ENCODE results near the gene CNTFR.

The CNTFR gene

DNA sequence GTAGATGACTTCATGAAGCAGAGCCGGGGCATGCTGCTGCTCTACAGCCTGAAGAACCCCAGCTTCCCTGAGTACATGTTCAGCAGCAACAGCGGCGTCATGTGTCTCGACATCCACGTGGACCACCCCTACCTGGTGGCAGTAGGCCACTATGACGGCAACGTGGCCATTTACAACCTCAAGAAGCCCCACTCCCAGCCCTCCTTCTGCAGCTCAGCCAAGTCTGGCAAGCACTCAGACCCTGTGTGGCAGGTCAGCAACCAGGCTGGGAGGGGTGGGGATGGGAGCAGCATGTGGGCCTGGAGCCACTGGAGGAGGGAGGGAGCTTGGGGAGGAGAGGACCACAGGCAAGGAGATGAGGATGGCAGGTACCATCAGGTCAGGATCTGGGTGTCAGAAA is 82.9 kb downstream of the CNTFR start:
- FAIRE-seq, result no peak

- no peak for FAIRE-seq
Measured at GRCh38 chr9:34505370-34506120, 84.0 kb downstream of the CNTFR start.

DNA sequence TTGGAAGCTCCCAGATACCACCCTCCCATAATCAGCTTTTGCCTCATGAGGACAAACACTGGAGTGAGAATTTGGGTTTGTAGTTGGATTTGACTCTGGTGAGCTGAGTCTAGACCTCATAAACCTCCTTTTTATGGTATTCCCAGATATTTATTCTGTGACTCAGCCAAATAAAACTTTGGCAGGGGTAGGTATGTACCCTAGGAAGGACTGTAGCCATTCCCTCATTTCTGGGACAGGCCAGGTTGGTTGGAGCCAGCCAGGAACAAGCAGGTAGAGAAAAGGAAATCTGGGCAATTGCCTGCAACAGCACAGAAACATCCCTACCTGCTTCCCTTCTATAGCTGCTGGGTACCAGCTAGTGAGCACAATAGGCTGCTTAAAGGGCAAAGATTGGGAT is 86.1 kb downstream of the CNTFR start:
- FAIRE-seq, result no peak

DNA sequence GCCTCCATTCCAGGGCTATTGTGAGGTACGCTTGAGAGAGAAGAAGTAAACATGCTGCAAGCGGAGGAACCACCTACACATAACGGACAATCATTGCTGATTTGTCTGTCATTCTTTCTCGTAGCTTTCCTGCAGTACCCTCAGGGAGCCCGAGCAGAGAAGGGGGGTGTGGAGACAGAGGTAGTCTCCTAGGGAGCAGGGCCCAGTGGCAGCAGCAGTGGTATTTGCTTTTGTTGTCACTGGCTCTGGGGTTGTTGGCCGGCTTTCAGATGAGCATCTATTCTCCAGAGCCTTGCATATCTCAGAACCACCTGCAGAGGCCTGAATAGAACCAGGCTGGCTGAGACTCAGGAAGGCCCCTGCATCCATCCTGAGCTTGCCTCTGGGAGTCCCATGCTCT is 86.6 kb downstream of the CNTFR start:
- FAIRE-seq, result no peak

DNA sequence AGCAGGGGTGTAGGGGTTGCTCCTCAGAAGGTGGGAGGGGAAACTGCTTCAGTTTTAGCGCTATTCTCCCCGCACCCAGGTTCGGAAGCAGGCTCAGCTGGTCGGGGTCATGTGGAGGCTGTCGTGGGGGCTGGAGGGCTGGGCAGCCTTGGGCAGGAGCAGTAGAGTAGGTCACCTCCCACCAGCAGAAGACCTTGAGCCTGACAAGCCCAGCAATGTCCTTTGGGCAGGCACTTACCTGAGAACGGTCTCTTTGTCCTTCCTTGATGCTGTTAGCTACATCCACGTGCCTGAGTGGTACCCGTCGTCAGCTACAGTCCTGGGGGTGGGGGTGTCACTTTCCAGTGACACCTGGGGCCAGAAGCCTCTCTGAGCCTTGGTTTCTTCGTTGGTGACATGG is 87.1 kb downstream of the CNTFR start:
- no peak for FAIRE-seq

DNA sequence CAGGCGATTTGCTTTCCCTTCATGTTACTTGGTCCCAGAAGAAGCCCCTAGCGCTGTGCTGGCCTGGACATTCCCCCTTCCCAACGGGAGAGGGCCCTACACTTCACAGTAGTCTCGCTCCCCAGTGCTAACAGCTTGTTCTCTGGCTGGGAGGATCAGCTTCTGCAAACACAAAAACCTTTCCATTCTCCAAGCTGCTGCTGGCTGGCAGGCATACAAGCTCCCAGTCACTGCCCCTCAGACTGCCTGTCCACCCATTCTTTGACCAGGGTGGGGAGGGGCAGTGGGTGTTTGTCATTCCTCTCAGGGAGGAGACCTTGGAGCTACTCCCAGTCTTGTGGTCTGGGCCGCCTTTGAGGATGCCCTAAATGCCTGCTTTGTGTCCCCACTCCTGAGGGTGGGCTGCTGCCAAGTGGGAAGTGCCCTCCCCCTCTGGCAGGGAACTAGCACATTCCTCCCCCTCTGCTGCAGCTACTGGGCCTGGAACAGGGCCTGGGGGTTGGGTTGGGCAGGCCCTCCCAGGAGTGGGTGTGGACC is 87.6 kb downstream of the CNTFR start:
- FAIRE-seq, result no peak

Measured in endometrium (tissue), 2 donors.